CD4-positive, alpha-beta T cell treated with Interleukin-1 beta for 1 hour (primary cell): ENCODE data around the gene MLF2.
A peak's percentile ranks its signal among the peaks of the same experiment; 100 is the strongest.
"Not testable (repeated sequence)": the region's sequence is repeated elsewhere in the genome, so short reads cannot be mapped to it uniquely, and the experiment has no call there.

ENCODE experiments used
- DNase-seq, 2 donors: peaks; one replicate each; pipeline ENCODE4 v3.0.0-alpha.2; 2020 to 2022

Gene MLF2

GRCh38 chr12:6729186-6729585, 23.8 kb downstream of the MLF2 start:
- DNase-seq, result no peak

GRCh38 chr12:6725350-6725749, 27.6 kb downstream of the MLF2 start:
- no peak for DNase-seq

- DNase-seq, result peak in 1 of 2 donors; percentile 22
These were observed 28.5 kb downstream of the MLF2 start for GRCh38 chr12:6724409-6724797.

GRCh38 chr12:6723607-6724408, 29.1 kb downstream of the MLF2 start, which contains the start of gene COPS7A:
Gene COPS7A, plus strand, starts transcription at chr12:6724046. Its CDS starts 611 bp downstream, at chr12:6724657.
- DNase-seq, result peak; percentile 98 to 99

GRCh38 chr12:6722863-6723262, 30.1 kb downstream of the MLF2 start:
- no peak for DNase-seq

- no peak for DNase-seq
These were observed 36.0 kb downstream of the MLF2 start for GRCh38 chr12:6716874-6717437.

- not testable (repeated sequence) for DNase-seq
These were observed 36.7 kb downstream of the MLF2 start for GRCh38 chr12:6716031-6716873.

GRCh38 chr12:6708960-6709394, 44.0 kb downstream of the MLF2 start:
- peak; percentile 42 to 82 for DNase-seq

- not testable (repeated sequence) for DNase-seq
These were observed 44.6 kb downstream of the MLF2 start for GRCh38 chr12:6708351-6708750.

- DNase-seq, result no peak
These were observed 49.3 kb downstream of the MLF2 start for GRCh38 chr12:6703631-6704030.

- DNase-seq, result no peak
These were observed 51.7 kb downstream of the MLF2 start for GRCh38 chr12:6701078-6701768.

GRCh38 chr12:6700646-6701051, 52.3 kb downstream of the MLF2 start, which contains the start of gene PIANP:
Gene PIANP, minus strand, starts transcription at chr12:6700815. Its CDS starts 2,754 bp downstream, at chr12:6698061.
- peak; percentile 39 to 45 for DNase-seq

GRCh38 chr12:6699989-6700645, 52.8 kb downstream of the MLF2 start:
- DNase-seq, result no peak

- no peak for DNase-seq
These were observed 53.5 kb downstream of the MLF2 start for GRCh38 chr12:6699259-6699988.

- no peak for DNase-seq
These were observed 54.4 kb downstream of the MLF2 start for GRCh38 chr12:6698352-6699046.
